ENCODE results near the gene PDCD4.
A peak's percentile ranks its signal among the peaks of the same experiment; 100 is the strongest.
"Not testable (repeated sequence)": the region's sequence is repeated elsewhere in the genome, so short reads cannot be mapped to it uniquely, and the experiment has no call there.

The PDCD4 gene

GRCh38 chr10:110914431-110914830 lies 42.7 kb downstream of the PDCD4 start:
- H3K4me1 ChIP-seq (ENCODE audit: insufficient read depth, poor library complexity, severe bottlenecking): peaks cover 11% of the 10 kb centered on the region
- TF ChIP-seq, protein P1, sequence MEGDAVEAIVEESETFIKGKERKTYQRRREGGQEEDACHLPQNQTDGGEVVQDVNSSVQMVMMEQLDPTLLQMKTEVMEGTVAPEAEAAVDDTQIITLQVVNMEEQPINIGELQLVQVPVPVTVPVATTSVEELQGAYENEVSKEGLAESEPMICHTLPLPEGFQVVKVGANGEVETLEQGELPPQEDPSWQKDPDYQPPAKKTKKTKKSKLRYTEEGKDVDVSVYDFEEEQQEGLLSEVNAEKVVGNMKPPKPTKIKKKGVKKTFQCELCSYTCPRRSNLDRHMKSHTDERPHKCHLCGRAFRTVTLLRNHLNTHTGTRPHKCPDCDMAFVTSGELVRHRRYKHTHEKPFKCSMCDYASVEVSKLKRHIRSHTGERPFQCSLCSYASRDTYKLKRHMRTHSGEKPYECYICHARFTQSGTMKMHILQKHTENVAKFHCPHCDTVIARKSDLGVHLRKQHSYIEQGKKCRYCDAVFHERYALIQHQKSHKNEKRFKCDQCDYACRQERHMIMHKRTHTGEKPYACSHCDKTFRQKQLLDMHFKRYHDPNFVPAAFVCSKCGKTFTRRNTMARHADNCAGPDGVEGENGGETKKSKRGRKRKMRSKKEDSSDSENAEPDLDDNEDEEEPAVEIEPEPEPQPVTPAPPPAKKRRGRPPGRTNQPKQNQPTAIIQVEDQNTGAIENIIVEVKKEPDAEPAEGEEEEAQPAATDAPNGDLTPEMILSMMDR (IDR thresholded peaks at IDR 0.05; ENCODE audit: poor library complexity, severe bottlenecking): no peak
- DNase-seq (ENCODE audit: low spot score) (no peak), ATAC-seq (ENCODE audit: low read depth) (no peak)
- no peak overlapping the region for H3K27ac ChIP-seq (ENCODE audit: poor library complexity, severe bottlenecking)
- no peaks in the 10 kb centered on the region for H3K9me3 ChIP-seq (ENCODE audit: severe bottlenecking)
- 0 out of 2 replicates have a peak, but pooled peaks cover 5% of the 10 kb centered on the region for H3K36me3 ChIP-seq (ENCODE audit: low read depth)
- no peak overlapping the region for H3K4me3 ChIP-seq (ENCODE audit: severe bottlenecking)
- no peaks in the 10 kb centered on the region for H3K27me3 ChIP-seq (ENCODE audit: insufficient read depth, poor library complexity, severe bottlenecking)

- H3K4me1 ChIP-seq (ENCODE audit: insufficient read depth, poor library complexity, severe bottlenecking): peaks cover 11% of the 10 kb centered on the region
- H3K36me3 ChIP-seq (ENCODE audit: low read depth): 0 out of 2 replicates have a peak, but pooled peaks cover 5% of the 10 kb centered on the region
- no peak overlapping the region for H3K4me3 ChIP-seq (ENCODE audit: severe bottlenecking)
- no peaks in the 10 kb centered on the region for H3K9me3 ChIP-seq (ENCODE audit: severe bottlenecking)
- DNase-seq (ENCODE audit: low spot score): no peak
- ATAC-seq (ENCODE audit: low read depth): no peak
- no peak overlapping the region for H3K27ac ChIP-seq (ENCODE audit: poor library complexity, severe bottlenecking)
- H3K27me3 ChIP-seq (ENCODE audit: insufficient read depth, poor library complexity, severe bottlenecking): no peaks in the 10 kb centered on the region
- TF ChIP-seq, protein P1 (IDR thresholded peaks at IDR 0.05; ENCODE audit: poor library complexity, severe bottlenecking): no peak
Observed at GRCh38 chr10:110915035-110915434, 43.3 kb downstream of the PDCD4 start.

DNA sequence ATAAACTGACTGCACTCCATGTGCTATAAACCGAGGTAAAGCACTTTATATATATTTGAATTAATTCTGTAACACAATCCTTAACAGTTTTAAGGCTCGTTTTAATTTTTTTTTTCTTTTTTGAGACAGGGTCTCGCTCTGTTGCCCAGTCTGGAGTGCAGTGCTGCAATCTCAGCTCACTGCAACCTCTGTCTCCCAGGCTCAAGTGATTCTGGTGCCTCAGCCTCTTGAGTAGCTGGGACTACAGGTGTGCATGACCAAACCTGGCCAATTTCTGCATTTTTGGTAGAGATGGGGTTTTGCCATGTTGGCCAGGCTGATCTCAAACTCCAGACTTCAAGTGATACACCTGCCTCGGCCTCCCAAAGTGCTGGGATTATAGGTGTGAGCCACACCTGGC lies 43.9 kb downstream of the PDCD4 start:
- ATAC-seq (ENCODE audit: low read depth); H3K4me3 ChIP-seq (ENCODE audit: severe bottlenecking); DNase-seq (ENCODE audit: low spot score); H3K27me3 ChIP-seq (ENCODE audit: insufficient read depth, poor library complexity, severe bottlenecking); H3K27ac ChIP-seq (ENCODE audit: poor library complexity, severe bottlenecking); H3K9me3 ChIP-seq (ENCODE audit: severe bottlenecking); H3K36me3 ChIP-seq (ENCODE audit: low read depth): not testable (repeated sequence)
- H3K4me1 ChIP-seq (ENCODE audit: insufficient read depth, poor library complexity, severe bottlenecking): peaks cover 11% of the 10 kb centered on the region

- 0 out of 2 replicates have a peak, but pooled peaks cover 5% of the 10 kb centered on the region for H3K36me3 ChIP-seq (ENCODE audit: low read depth)
- TF ChIP-seq, protein P1 (IDR thresholded peaks at IDR 0.05; ENCODE audit: poor library complexity, severe bottlenecking): no peak
- H3K4me3 ChIP-seq (ENCODE audit: severe bottlenecking): no peak overlapping the region
- peaks cover 20% of the 10 kb centered on the region for H3K4me1 ChIP-seq (ENCODE audit: insufficient read depth, poor library complexity, severe bottlenecking)
- no peak overlapping the region for H3K27ac ChIP-seq (ENCODE audit: poor library complexity, severe bottlenecking)
- ATAC-seq (ENCODE audit: low read depth) (no peak), DNase-seq (ENCODE audit: low spot score) (no peak)
- H3K9me3 ChIP-seq (ENCODE audit: severe bottlenecking): no peaks in the 10 kb centered on the region
- H3K27me3 ChIP-seq (ENCODE audit: insufficient read depth, poor library complexity, severe bottlenecking): no peaks in the 10 kb centered on the region
Observed at GRCh38 chr10:110916554-110917346, 45.0 kb downstream of the PDCD4 start.

- Histone ChIP-seq H3K4me3 (ENCODE audit: severe bottlenecking) (peak overlapping the region; percentile 82), H3K4me1 (ENCODE audit: insufficient read depth, poor library complexity, severe bottlenecking) (peaks cover 22% of the 10 kb centered on the region), H3K27ac (ENCODE audit: poor library complexity, severe bottlenecking) (peak overlapping the region; percentile 80), H3K9me3 (ENCODE audit: severe bottlenecking) (no peaks in the 10 kb centered on the region), H3K27me3 (ENCODE audit: insufficient read depth, poor library complexity, severe bottlenecking) (no peaks in the 10 kb centered on the region), H3K36me3 (ENCODE audit: low read depth) (0 out of 2 replicates have a peak, but pooled peaks cover 5% of the 10 kb centered on the region)
- ATAC-seq (ENCODE audit: low read depth): no peak
- TF ChIP-seq, protein P1 (IDR thresholded peaks at IDR 0.05; ENCODE audit: poor library complexity, severe bottlenecking): peak; percentile 9
- DNase-seq (ENCODE audit: low spot score): peak; percentile 96
Observed at GRCh38 chr10:110918269-110918642, 46.5 kb downstream of the PDCD4 start.

Data from RWPE2 (cell line).